ENCODE measurements around the gene ANKFN1.
A peak's percentile ranks its signal among the peaks of the same experiment; 100 is the strongest.

Gene ANKFN1, protein sequence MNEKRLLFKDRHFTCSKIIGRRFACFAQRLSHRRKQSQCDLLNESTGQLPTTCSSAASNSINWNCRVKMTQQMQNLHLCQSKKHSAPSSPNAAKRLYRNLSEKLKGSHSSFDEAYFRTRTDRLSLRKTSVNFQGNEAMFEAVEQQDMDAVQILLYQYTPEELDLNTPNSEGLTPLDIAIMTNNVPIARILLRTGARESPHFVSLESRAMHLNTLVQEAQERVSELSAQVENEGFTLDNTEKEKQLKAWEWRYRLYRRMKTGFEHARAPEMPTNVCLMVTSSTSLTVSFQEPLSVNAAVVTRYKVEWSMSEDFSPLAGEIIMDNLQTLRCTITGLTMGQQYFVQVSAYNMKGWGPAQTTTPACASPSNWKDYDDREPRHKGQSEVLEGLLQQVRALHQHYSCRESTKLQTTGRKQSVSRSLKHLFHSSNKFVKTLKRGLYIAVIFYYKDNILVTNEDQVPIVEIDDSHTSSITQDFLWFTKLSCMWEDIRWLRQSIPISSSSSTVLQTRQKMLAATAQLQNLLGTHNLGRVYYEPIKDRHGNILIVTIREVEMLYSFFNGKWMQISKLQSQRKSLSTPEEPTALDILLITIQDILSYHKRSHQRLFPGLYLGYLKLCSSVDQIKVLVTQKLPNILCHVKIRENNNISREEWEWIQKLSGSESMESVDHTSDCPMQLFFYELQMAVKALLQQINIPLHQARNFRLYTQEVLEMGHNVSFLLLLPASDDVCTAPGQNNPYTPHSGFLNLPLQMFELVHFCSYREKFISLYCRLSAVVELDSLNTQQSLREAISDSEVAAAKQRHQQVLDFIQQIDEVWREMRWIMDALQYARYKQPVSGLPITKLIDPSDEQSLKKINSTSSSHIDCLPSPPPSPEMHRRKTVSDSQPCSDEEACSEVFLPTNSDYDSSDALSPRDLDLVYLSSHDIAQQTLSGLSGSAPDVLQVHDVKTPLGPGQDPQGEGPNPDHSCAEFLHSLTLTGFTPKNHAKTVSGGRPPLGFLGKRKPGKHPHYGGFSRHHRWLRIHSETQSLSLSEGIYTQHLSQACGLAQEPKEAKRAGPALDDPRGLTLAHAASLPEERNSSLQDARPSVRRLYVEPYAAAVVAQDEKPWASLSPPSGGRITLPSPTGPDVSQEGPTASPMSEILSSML
- 0 reads per million in 4 donors for total RNA-seq

DNA sequence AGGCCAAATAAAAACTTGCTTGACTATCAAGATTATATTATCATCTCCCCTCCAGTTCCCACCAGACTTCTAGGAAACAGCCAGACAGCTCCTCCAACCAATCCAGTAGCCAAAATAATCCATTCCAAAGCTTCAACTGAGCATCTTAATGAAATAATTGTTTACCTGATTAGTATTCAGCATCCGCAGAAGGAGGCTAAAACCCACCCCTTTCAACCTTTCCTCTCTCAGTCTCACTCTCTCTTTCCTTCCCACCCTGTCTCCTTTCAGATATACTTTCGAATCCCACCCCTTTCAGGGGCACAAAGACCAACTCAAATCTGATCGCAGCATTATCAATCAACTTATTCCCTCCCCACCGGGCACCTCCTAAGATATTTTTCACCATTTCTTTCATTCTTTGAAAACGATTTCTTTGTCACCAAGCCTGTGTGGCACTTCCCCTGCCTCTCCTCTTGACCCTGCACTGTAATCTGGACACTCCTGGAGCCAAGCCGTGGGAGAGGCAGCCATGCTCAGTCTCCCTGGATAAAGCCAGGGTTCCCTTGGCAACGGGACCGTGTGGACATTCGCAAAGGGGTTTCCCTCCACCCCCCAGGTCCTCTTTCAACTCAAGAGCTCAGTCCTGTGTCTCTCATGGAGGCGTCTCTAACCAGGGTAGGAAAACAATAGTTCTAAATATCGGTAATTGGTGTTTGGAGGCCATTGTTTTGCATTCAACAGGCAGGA, at the start of gene ANKFN1:
Gene ANKFN1, plus strand, starts transcription at position 602 of the 729 bp plus-strand sequence. CDS start 59,193 bp downstream, outside the sequence.
- DNase-seq = no peak

DNA sequence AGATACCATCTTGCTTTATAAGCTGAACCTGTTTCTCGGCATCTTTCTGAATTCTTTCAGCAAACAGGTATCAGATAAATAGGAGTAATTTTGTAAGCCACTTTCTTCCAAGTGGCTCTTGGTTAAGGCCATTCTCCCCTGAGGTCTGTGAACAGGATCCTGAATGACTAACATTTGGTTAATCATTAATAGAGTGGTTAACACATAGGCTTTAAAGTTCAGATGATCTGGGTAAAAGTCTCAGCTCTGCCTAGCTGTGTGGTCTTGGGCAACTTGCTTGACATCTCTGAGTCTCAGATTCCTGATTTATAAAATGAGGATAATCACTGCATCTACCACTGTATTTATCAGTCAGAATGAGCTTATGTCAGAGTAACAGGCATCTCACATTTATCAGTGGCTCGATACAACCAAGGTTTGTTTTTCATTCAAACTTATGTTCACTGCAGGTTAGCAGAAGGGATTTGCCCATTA, 44.4 kb upstream of the ANKFN1 start:
- no peak for DNase-seq

DNA sequence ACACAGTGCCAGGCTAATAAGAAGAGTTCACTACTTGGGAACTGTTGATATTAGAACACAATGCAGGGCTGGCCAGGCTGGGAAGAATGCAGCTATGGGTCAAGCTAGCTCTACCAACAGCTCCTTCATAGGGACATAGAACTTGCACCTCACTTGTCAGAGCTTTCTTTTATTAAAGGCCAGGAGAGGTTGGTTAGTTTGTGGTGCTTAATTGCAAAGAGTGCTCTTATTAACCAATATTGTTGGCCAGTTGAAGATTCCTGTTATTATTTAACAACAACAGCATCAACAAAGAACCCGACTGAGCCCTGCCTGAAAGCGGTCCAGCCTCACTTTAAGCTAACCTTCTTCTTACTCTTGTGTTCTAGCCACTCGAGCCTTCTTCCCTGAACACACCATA, 43.4 kb upstream of the ANKFN1 start:
- DNase-seq = no peak

DNA sequence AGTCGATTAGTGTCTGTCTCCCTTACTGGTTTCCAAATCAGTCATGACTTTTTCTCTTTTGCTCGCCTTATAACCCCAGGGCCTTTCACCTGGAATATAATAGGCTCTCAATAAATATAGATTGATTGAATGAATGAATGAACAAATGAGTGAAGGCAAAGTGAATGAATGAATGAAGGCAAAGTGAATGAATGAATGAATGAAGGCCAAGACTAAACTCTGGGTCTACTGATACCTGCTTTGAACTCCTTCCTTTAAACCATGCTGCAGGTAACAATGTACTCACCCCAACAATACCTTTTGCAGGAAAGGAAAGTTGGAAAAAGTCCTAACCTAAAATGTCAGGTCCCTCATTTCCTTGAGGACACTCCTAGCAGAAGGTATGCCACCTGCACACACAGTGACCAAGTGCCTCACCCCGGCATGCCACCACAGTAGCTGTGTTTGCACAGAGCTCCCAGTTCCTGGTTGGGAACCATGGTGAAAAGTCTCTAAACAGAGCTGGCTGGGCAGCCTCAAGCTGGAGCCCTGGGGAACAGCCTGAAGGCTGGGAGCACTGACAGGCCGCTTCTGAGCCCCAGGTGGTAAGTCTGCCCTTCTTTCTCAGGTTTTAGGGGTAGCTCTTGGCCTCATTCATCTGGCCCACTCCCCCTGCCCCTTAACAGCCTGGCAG, 42.7 kb upstream of the ANKFN1 start:
- DNase-seq = no peak

DNA sequence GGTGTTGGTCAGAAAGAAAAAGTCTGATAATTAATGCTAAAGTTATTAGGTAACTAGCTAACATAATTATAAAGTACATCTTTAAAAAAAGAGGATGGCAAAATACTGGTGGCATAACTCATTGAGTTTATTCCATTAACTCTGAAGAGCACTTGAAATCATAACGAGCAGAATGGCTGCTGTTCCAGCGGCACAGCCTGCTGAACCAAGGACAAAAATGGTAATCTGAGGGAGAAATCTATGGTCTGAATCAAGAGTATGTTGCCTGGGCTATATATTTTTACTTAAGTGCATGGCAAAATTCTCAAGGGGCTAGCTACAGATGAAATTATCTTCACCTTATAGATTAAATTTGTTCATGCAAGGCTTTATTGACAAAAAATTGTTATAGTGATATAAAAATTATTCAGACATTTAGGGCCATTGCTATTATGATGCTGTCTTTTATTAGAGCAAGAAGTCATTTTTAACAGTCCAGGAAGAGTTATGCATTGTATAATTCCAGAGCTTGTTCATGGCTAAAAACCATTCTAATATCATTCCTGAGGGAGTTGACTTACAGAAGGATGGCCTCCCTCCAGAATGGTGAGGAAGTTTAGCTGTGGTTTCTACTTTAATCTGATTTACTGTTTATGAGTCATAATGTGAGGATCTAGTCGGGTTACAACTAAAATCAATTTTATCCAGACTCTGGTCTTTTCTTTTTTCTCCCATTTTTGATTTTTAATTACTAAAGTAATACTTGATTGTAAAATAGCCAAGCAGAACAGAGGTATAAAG, 41.4 kb upstream of the ANKFN1 start:
- DNase-seq = no peak

DNA sequence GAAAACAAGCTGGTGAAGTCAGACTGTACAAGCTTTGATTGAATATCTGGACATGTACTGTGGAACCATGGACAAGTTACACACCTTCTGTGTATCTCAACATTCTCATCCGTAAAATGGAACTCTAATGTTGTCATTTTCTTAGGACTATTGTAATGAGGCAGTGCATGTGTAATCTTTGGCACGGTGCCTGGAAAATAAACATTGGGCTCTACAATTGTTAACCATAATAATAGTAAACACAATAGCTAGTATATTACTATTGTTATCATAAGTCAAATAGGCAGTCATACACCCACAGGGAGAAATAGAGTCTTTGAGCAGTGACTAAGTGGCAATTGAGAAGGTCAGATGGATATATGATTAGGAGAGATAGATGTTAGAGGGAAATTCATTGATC, 39.8 kb upstream of the ANKFN1 start:
- DNase-seq = no peak

DNA sequence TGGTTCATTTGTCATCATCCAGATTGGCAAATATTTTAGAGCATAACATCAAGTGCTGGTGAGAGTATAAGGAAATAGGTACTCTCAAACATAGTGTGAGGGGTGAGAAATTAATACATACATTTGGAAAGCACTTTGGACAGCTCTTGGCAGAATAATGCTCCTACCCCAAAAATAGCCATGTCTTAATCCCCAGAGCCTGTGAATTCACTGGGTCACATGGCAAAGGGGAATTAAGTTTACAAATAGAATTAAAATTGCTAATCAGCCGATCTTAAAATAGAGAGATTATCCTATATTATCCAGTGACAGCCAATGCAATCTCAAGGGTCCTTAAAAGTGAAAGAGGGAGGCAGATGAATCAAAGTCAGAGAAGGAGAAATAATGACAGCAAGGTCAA, 38.8 kb upstream of the ANKFN1 start:
- no peak for DNase-seq

DNA sequence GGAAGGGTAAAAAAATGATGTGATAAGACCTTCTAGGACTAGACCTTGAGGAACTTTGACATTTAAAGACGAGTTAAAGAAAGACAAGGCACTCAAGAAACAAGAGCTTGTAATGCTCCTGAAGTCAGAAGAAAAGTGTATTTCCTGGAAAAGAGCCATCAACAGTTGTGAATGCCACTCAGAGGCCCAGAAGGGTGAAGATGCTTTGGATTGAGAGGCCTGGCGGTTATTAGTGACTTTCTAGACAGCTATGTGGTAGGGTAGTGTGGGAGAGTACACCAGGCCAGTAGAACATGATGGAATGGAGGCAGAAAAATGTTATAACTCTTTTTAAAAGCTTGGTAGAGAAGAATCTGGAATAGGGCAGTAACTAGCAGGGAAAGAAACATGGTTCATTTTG, 34.1 kb upstream of the ANKFN1 start:
- DNase-seq = no peak

DNA sequence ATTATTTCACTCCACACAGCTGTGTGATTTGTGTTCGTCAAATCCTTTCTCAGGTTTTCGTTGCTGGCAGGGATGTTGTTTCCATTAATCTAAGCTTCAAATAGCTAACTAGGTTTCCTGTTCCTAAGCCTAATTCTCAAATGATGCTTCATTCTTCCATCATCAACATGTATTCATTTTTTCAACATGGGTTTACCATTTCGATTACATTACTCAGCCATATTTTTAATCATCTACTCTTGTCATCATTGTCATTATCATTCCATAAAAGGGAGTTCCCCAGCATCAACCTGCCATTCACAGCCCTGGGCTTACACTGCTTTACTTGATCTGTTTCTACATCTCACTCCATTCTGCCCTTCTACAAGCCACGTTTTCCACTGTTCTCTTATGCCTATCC, 33.3 kb upstream of the ANKFN1 start:
- DNase-seq = no peak

DNA sequence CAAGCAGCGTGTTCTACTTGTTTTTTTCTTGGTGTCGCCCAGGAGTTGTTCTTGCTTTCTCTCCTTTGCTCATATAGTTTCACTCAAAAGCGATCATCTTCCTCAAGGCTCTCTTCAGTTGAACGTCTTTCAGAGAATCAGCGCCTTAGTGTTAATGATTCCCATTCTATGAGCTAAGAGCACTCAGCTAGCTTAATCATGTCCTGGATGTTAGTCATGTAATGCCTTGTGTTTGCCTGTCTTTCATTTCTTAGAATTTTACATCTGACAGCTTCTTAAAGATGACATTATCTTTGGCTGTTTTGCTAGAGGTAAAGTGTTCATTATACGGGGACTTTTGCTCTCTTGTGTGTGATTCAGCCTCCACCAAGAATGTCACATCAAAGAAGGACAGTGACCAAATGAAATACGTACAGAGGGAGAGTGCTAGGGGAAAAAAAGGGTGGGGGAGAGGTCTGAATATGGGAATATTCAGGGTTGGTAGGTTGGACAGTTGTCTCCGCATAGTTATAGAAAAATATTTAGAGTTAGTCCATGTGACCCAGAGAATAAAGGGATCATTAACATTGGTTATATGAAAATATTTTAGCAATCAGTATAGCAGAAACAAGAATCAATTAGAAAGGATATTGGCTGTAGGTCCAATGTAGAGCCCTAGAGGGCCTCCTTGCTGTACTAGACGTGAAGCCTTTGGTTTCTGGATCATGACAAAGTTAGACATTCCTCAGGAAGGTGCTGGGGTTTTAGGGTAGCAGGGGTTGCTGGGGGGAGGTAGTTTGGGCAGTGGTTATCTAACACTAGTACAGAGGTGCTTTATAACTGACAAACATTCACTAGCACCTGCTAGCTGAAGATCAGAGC, 31.9 kb upstream of the ANKFN1 start:
- no peak for DNase-seq

DNA sequence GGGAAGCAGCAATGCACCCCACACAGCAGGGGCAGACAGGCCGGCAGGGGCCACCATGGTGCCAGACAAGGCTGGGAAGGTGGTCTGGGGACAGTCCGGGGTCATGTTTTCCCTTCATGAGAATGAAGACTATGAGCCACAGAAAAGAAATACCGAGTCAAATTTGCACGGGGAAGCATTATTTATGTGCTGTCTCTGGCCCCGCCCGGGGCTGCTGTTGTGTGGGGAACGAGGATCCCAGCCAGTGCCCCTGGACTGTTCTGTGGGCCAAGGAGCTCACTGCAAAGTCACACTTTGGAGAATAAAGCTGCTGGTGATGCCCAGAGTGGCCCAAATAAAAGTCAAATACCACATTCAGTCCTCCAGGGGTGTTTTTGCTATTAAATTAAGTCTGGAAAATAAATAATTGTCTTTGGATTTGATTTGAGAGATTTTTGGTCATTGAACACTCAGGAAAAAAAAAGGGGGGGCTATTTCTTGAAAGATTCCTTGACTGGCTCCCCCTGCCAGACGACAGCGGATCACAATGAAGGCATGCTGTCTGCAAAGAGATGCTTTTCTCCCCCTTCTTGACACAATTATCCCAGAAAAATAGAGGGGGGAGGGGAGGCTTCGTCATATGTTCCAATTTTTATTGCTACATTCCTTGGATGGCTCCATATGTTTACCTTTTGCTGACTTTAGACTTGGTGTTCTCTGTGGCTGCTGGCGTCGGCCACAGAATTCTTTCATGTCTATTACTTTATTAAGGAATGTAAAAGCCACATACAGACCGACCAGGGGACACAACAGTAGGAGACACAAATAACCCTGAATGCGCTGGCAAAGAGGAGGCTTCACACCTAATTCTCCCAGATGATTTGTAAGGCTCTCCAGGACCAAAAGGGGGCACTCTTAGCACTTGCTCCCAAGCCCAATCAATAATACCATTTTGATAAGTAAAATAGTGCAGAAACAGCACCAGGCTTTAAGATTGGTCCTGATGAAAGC, 27.1 kb upstream of the ANKFN1 start:
- peak in 1 of 5 donors; percentile 2 for DNase-seq

DNA sequence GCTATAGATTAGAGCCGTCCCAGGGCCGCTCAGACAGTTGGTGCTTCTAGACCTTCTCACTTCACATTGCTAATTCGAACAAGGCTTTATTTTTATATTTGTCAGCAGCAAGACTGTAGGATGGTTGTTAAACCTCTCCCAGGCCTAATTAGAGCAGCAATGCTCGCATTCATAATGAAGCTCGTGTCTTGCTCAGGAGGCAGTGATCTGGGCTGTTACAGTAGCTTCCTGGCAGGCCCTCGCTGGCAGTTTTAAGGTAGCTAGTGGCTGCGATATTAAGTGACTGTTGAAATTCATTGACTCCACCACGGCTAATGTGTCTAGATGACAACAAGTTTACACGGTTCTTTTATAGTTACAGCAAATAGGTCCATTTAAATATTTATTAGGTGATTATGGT, 23.2 kb upstream of the ANKFN1 start:
- no peak for DNase-seq

DNA sequence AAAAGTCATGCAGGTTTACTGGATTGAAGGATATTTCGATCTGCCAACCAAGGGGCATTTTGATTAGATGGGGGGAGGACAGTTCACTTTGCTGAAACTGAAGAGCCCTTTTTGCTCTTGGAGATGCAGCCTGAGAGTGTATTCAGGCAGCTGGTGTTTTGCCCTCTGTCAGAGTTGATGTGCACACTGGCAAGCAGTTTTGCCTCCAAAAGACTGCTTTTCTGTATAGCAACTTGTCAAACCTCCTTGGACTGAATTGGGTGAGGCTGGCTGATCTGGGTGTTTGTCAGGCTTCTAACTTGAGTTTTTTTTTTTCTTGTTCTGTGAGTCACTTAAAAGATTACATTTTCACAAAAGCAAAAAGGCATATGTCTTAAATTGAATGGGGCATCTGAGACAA, 22.6 kb upstream of the ANKFN1 start:
- no peak for DNase-seq

DNA sequence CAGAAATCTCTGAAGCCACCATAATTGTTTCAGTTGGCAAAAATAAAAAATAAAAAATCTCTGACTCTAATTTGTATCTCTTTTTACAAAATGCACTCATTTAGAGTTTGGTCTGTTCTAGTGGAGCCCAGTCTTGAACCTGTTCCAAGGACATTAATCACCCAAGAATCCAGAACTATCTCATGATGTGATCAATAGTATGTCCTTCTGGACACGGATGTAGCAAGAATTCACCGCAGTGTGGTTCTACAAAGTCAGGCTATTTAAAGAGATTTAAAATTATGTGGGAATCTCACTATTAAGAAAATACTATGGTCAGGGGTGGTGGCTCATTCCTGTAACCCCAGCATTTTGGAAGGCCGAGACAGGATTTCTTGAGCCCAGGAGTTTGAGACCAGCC, 21.8 kb upstream of the ANKFN1 start:
- DNase-seq = no peak

DNA sequence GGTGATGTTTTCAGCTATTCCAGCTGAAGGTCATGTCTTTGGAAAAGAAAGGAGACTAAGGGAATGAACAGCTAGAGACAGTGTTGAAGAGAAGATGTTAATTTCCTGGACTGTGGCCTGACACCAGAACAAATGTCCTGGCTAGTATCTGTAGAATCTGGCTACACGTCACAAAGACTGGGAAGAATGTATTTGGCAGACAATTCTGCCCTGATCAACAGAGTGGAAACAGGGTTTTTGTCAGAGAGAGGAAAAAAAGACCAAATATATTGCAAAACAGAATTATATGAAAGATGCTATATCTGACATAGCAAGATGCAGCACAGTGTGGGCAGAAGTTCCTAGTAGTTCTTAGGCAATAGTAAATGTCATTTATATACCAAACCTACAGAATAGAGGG, 17.0 kb upstream of the ANKFN1 start:
- DNase-seq = no peak

DNA sequence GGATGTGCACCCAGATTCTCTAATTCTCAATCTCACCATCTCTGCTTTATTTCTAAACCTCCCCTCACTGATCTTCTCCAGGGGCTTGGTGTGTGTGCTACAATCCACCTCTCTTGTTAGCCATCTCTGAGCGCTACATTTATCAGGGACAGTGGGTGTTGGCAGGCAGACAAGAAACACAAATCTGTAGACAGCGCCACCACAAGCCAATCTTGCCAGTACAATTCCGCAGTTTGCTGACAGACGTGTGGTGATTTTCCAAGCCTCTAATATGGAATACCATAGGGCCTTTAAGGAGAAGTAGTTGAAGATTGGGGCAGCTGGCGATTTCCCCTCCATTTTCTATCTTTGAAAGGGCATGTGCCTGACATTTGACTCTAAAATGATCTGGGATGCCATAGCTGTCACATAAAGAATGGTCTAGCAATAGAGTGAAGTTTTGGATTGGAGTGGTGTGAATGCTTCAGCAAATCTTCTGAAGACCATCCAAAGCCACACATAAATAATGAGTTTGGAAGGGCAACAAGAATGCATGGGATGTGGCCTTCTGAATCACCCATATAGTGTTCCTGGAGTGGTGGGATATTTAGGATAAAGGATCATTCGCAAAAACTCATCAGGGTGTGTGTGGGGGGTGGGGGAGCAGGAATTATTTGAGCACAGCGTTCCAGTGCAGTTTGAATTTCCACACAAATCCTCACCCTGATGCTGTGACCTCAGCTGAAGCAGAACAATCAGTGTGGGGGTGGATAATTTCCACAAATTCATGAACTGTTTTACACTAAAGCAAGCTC, 12.0 kb upstream of the ANKFN1 start:
- no peak for DNase-seq

DNA sequence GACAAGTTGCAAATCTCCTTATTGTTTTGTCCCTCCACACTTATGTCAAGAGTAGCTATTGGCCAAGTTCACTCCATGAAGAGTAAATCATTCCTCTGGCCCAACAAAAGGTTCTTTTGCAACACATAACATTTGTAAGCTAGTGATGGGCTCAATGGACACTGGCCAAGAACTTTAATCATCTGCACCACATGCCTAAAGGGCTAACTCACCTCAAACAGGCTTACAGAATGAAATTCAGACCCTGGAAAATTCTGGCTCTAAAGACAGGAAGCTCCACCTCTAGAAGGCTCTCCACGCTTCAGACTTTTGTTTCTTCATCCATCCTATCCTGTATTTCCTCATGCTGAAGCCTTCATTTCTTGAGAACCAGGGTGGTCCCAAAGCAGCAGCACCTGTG, 10.9 kb upstream of the ANKFN1 start:
- no peak for DNase-seq

DNA sequence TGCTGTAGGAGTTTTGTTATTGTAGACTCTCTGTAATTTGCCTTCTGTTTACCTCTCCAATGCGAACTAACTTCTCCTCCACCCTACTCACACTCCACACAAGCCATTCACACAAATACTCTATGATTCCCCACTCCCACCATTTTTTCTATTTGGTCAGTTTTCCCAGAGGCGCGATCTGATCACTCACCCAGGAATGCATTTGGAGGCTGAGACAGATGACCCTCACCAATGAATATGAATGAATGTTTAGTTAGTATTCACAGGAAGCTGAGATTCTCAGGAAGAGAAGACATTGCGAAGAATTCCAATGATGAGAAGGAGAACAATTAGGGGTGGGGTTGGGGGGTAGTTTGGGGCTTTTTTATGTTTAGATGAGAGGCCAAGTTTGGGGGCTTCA, 10.5 kb upstream of the ANKFN1 start:
- no peak for DNase-seq

All from T-helper 1 cell (primary cell).